Activated CD4-positive, CD25-positive, alpha-beta regulatory T cell treated with anti-CD3 and anti-CD28 coated beads, Interleukin-2, amount 50 U/mL, for 16 hours (primary cell): ENCODE measurements around the gene CSMD2.

Experiments
- DNase-seq: peaks from one replicate; pipeline ENCODE4 v3.0.0-alpha.2; 2020; ENCODE audit warnings: low read depth, low spot score

CSMD2 gene

DNA sequence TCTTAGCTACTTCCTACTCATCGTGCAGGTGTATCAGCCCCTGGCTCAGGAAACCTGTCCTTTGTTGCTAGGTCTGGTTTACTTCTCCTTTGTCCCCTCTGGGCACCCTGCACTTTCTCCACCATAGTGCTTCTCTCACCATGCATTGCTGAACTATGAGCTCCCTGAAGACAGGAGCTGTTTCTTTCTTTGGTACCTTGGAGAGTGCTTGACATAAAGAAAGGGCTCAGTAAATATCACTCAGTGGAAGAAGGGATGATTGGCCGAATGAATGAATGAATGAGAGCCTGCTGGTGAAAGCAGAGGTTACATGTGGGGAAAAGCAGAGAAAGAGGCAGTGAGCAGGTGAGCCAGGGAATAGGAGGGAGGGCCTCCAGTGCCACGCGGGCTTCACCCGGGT lies 310.9 kb downstream of the CSMD2 start:
- DNase-seq = no peak

GRCh38 chr1:33853431-33853830 lies 311.6 kb downstream of the CSMD2 start:
- DNase-seq = no peak

GRCh38 chr1:33852711-33853110 lies 312.3 kb downstream of the CSMD2 start:
- no peak for DNase-seq

GRCh38 chr1:33850481-33850880 lies 314.5 kb downstream of the CSMD2 start:
- DNase-seq = no peak

- no peak for DNase-seq
Observed at GRCh38 chr1:33849211-33849610, 315.8 kb downstream of the CSMD2 start.

- no peak for DNase-seq
Observed at GRCh38 chr1:33848205-33848937, 316.7 kb downstream of the CSMD2 start.

GRCh38 chr1:33846861-33847260 lies 318.2 kb downstream of the CSMD2 start:
- DNase-seq = no peak

DNA sequence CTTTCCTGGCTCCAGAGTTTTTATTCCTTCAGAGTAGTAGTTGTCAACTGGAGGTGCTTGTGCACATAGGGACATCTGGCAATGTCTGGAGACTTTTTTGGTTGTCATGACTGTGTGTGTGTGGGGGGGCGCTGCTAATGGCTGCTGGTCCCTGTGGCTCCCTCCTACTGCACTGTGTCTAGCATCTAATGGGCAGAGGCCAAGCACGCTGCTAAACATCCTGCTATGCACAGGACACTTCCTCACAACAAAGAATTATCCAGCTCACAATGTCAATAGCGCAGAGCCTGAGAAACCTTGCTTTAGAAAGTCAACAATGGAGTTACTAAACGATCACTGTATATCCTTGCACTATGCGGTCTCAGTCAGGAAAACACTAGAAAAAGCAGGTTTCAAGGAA lies 320.9 kb downstream of the CSMD2 start:
- no peak for DNase-seq

DNA sequence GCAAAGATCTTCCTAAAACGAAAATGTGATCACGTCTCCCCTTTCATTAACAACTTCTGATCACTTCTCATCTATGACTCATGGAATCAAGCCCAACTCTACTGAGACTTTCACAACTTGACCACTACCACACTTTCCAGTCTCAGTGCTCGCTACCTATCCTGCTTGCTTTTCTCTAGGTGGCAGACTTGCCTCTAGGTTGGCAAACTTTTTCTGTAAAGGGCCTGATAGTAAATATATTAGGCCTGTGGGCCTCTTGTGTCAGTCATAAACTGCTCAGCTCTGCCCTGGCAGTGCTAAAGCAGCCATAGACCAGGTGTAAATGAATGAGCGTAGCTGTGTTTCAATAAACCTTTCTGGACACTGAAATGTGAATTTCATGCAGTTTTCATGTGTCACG lies 322.7 kb downstream of the CSMD2 start:
- DNase-seq = no peak

- no peak for DNase-seq
Observed at GRCh38 chr1:33841494-33841893, 323.5 kb downstream of the CSMD2 start.

DNA sequence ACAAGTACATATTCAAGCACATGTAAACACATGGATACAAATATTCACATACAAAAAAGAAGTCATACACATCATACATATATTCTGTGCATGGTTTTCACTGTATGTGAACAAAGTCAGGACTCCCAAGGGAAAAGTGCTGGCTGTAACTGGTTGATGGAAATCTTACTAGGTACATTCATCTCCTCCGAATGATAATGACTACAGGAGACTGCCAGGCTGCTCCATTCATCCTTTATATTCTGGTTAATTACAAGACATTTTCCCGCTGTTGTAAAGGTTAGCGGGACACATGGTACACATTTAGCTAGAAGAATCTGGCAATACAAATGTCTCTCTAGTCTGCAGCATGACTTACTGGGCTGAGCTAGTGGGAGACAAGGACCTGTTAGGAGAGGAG lies 327.4 kb downstream of the CSMD2 start:
- DNase-seq = no peak

DNA sequence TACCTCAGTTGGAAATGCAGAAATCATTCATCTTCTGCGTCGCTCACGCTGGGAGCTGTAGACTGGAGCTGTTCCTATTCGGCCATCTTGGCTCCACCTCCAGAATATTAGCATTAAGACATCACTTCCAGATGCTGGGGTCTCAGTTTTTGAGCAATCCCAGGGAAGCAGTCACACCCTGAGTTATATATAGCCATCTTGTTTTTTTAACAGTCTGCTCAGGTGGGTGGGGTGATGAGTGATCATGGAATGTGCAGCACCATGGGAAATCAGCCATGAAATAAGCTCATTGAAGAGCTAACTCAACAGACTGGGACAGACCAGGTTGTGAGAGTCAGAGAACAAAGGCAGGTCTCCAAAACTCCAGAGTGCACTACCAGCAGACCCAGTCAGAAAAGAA lies 328.1 kb downstream of the CSMD2 start:
- no peak for DNase-seq

DNA sequence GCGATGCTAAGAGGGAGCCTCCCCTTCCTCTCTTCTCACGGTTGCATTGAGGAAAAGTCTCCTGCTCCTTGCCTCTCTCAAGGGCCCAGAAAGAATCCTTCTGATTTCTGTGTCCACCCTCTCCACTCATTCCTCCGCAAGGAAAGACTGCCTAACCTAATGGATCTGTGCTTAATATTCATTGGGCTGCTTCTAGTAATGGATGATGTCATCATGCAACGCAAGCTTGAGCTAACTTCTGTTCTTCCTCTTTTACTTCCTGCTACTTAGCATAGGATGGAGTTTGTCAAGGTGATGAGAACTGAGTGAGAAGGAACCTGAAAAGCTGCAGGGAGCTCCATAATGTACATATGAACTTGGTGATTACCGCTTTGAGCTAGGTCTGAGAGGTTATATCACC lies 336.4 kb downstream of the CSMD2 start:
- no peak for DNase-seq

GRCh38 chr1:33828059-33828458 lies 337.0 kb downstream of the CSMD2 start:
- no peak for DNase-seq

DNA sequence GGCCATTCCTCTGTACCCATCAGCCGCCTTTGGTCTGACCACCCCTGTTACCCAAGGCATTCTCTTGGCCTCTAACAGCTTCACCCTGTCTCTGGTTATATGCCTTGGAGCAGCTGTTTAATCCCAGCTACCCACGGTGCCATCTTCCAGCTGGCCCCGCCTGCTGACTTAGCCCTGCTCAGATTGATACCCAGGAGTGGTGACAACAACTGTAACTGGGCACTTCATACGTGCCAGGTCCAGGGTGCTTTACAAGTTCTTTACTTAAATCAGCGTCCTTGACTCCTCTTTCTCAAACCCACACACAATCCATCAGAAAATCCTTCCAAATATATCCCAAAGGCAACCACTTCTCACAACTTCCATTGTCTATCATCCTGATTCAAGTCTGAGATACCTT lies 338.3 kb downstream of the CSMD2 start:
- DNase-seq = no peak

GRCh38 chr1:33826311-33826710 lies 338.7 kb downstream of the CSMD2 start:
- DNase-seq = no peak

- DNase-seq = no peak
Observed at GRCh38 chr1:33825506-33825905, 339.5 kb downstream of the CSMD2 start.

DNA sequence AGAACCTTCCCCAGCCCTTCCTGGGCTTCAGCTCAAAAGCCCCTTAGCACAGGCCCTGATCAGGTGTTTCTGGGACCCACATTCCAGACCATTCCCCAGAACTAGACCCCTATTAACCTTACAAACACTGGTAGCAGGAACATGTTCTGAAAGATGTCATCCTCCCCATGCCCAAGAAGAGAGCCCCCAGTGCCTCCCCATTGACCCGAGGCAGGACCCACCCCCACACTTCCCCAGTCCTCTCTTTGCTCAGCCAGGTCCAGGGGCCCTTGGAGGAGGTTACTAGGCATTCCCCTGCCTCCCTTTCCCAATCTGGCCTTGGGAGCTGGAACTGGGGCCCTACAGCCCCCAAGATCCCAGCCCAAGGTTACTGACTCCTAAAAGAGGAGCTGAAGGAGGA lies 340.1 kb downstream of the CSMD2 start:
- DNase-seq = no peak

GRCh38 chr1:33824321-33824720 lies 340.7 kb downstream of the CSMD2 start:
- no peak for DNase-seq

DNA sequence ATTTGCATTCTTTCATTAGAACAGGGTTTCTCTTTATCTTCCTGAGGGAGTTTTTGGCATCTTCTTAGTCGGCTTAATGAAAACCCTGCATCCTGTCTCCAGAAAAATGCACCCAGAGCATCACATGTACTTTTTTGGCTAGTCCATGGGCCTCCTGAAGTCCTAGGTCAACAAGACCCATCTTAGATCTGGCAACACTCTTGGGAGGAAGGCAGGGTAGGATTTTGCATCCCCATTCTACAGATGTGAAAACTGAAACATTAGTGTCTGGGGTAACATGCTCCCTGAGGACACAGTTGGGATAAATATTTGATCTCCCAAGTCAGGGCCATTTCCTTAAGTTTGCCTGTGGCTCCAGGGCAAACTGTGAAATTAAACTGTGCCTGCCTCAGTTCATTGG lies 341.2 kb downstream of the CSMD2 start:
- no peak for DNase-seq

- no peak for DNase-seq
Observed at GRCh38 chr1:33823401-33823800, 341.6 kb downstream of the CSMD2 start.

GRCh38 chr1:33822396-33822795 lies 342.6 kb downstream of the CSMD2 start:
- no peak for DNase-seq

DNA sequence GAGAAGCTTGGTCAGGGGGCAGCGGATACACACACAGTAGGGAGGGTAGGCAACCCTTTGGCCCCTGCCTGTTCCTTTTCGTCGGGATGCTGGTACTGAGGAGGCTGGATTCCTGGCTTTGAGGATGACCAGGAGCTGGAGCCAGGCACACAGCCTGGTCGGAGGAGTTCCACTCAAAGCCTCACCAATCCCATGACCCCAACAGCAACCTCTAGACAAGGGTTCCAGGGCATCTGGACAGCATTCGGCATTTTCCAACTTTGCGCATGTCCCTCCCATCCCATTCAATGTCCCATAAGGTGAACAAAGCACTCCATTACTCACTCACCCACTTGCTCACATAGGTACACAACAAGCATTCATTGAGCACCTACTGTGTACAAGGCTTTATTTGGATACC lies 343.7 kb downstream of the CSMD2 start:
- no peak for DNase-seq

GRCh38 chr1:33820804-33821203 lies 344.2 kb downstream of the CSMD2 start:
- DNase-seq = no peak
